GM12891 (cell line): ENCODE measurements around the gene ANO2.

Experiments
- PAX5 ChIP-seq: IDR thresholded peaks from 2 replicates; pipeline ENCODE4 v1.6.1; 2011; ENCODE audit warnings: low read length, moderate library complexity, mild to moderate bottlenecking; ENCODE audit not compliant: insufficient read depth, severe bottlenecking
- POLR2A ChIP-seq: IDR thresholded peaks from 2 replicates; pipeline ENCODE4 v1.6.1; 2011; ENCODE audit warnings: low read depth, low read length, control low read depth
- POLR2AphosphoS5 ChIP-seq: IDR thresholded peaks from 2 replicates; pipeline ENCODE4 v1.6.1; 2011; ENCODE audit warnings: low read depth, low read length, control low read depth
- SPI1 ChIP-seq: IDR thresholded peaks from 2 replicates; pipeline ENCODE4 v1.6.1; 2011; ENCODE audit warnings: low read depth, low read length, control low read depth
- TAF1 ChIP-seq: IDR thresholded peaks from 2 replicates; pipeline ENCODE4 v1.6.1; 2011; ENCODE audit warnings: low read depth, low read length, control low read depth

DNA sequence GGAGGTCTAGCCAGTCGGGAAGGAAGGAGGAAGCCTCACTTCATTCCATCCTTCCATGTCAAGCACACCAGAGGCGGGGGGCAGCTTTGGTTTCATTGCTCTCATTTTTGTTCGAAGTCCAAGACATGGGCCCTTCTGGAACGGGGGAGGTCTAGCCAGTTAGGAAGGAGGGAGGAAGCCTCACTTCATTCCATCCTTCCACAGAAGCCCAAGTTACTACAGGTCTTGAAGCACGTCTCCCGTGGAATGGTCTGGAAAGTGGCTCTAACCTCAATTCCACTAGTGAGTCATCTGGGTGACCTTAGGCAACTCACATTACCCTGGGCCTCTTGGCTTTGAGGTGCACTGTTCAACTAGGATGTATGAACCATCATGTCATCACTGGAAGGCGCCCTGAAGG lies 356.9 kb downstream of the ANO2 start:
- TF ChIP-seq POLR2AphosphoS5 (no peak), POLR2A (no peak), TAF1 (no peak), SPI1 (no peak), PAX5 (no peak)
